Peyer's patch (tissue), 4 donors: Measurements from ENCODE around the gene CDK6. TPM values are rescaled to one million over a fixed set of nuclear protein-coding genes. Genes with fewer than 3 reads are reported as not detected.

Experiments
- DNase-seq, 3 donors: peaks; one replicate each; pipeline ENCODE4 v3.0.0-alpha.2; 2017 to 2019
- H3K27ac ChIP-seq, 4 donors: fragments of 200-600 bp; sonication (generic); one replicate each; pipeline ENCODE4 v1.5.1; 2016 to 2019
- H3K27me3 ChIP-seq, 2 donors: fragments of 200-600 bp; sonication (generic); one replicate each; pipeline ENCODE4 v1.5.1; 2019
- H3K36me3 ChIP-seq, 3 donors: fragments of 200-600 bp; sonication (generic); one replicate each; pipeline ENCODE4 v1.5.1; 2016 to 2019
- H3K4me1 ChIP-seq, 4 donors: fragments of 200-600 bp; sonication (generic); one replicate each; pipeline ENCODE4 v1.5.1; 2016 to 2019
- H3K4me3 ChIP-seq, 4 donors: fragments of 200-600 bp; sonication (generic); 1 replicate in 3 of 4; 2 replicates in 1 of 4; pipeline ENCODE4 v1.5.1; 2016 to 2019; ENCODE audit warnings: mild to moderate bottlenecking in 1 of 4
- H3K9me3 ChIP-seq, 4 donors: fragments of 200-600 bp; sonication (generic); one replicate each; pipeline ENCODE4 v1.5.1; 2016 to 2019; ENCODE audit warnings: mild to moderate bottlenecking in 1 of 4
- POLR2A ChIP-seq, 2 donors: fragments of 450-650 bp; IDR thresholded peaks; one replicate each; pipeline ENCODE4 v1.5.1; 2017; ENCODE audit warnings: antibody characterized with exemption in 2 of 2, mild to moderate bottlenecking in 2 of 2, moderate library complexity in 2 of 2
- small RNA-seq, 2 donors: library from RNA; depleted of rRNA; stranded (forward); fragments of <200 nt; gene quantifications; one replicate each; pipeline ENCODE3, GENCODE V24; 2016
- total RNA-seq, 4 donors: library from RNA; depleted of rRNA; stranded (reverse); fragments of >200 nt; gene quantifications; one replicate each; pipeline ENCODE4 v1.1.0, GENCODE V29; 2016
- TF ChIP-seq, protein P1 (sequence below), 6 experiments: fragments of 450-650 bp in 4 of 6; fragments of 200-600 bp in 2 of 6; sonication (generic) in 1 of 6; IDR thresholded peaks; one replicate each; pipeline ENCODE4 v1.5.1; 2017 to 2019; ENCODE audit warnings: antibody characterized with exemption in 6 of 6, mild to moderate bottlenecking in 3 of 6, moderate library complexity in 1 of 6

Gene CDK6
- total RNA-seq, 4 donors from 2014 or later = 25.6 to 75.1 (median 55.4) TPM

DNA sequence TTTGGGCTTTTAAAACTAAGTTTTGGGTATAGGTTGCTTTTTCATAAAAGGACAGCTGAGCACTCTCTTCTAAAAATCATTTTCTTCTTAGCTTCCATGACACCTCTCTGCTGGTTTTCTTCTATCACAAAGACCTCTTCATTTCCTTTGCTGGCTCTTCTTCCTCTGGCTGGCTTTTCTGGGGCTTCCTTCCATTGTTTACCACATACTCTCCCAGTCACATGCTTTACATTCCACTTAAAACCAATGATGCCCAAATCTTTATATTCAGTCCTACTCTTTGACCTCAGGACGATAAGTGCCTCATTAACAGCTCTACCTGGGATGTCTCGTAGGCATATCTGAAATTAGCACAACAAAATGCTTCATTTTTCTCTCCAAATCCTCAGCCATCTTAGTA lies 273.0 kb downstream of the CDK6 start:
- Histone ChIP-seq H3K36me3 (peaks cover 0 to 74% (median 0%) of the 10 kb centered on the region in 3 donors), H3K4me3 (no peak overlapping the region), H3K9me3 (no peaks in the 10 kb centered on the region), H3K4me1 (no peaks in the 10 kb centered on the region), H3K27ac (no peak overlapping the region), H3K27me3 (no peaks in the 10 kb centered on the region)
- no peak for TF ChIP-seq POLR2A (IDR thresholded peaks at IDR 0.05)
- TF ChIP-seq, protein P1, sequence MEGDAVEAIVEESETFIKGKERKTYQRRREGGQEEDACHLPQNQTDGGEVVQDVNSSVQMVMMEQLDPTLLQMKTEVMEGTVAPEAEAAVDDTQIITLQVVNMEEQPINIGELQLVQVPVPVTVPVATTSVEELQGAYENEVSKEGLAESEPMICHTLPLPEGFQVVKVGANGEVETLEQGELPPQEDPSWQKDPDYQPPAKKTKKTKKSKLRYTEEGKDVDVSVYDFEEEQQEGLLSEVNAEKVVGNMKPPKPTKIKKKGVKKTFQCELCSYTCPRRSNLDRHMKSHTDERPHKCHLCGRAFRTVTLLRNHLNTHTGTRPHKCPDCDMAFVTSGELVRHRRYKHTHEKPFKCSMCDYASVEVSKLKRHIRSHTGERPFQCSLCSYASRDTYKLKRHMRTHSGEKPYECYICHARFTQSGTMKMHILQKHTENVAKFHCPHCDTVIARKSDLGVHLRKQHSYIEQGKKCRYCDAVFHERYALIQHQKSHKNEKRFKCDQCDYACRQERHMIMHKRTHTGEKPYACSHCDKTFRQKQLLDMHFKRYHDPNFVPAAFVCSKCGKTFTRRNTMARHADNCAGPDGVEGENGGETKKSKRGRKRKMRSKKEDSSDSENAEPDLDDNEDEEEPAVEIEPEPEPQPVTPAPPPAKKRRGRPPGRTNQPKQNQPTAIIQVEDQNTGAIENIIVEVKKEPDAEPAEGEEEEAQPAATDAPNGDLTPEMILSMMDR (IDR thresholded peaks at IDR 0.05) = no peak
- no peak for DNase-seq

DNA sequence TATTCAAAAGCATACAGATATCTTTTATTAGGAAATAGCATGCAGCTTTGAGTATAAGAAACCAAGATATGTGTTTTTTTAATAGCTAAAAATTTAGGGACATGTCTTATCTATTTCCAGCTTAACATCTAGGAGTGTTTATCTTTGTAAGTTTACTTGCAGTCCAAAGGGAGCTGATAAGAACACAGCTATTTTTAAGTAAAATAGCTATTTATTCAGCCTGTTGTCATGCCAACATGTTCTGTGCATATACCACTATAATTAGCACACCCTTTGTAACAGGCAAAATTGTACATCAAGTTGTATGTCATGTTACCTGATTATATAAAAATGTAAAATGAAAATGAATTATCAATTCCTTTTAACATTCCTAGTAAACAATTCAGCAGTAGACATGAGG lies 275.8 kb downstream of the CDK6 start:
- no peak for DNase-seq
- H3K27ac ChIP-seq = no peak overlapping the region
- H3K4me1 ChIP-seq = no peaks in the 10 kb centered on the region
- H3K36me3 ChIP-seq = peaks cover 0 to 49% (median 0%) of the 10 kb centered on the region in 3 donors
- H3K9me3 ChIP-seq = no peaks in the 10 kb centered on the region
- TF ChIP-seq, protein P1 (IDR thresholded peaks at IDR 0.05) = no peak
- no peak for TF ChIP-seq POLR2A (IDR thresholded peaks at IDR 0.05)
- no peaks in the 10 kb centered on the region for H3K27me3 ChIP-seq
- no peak overlapping the region for H3K4me3 ChIP-seq

DNA sequence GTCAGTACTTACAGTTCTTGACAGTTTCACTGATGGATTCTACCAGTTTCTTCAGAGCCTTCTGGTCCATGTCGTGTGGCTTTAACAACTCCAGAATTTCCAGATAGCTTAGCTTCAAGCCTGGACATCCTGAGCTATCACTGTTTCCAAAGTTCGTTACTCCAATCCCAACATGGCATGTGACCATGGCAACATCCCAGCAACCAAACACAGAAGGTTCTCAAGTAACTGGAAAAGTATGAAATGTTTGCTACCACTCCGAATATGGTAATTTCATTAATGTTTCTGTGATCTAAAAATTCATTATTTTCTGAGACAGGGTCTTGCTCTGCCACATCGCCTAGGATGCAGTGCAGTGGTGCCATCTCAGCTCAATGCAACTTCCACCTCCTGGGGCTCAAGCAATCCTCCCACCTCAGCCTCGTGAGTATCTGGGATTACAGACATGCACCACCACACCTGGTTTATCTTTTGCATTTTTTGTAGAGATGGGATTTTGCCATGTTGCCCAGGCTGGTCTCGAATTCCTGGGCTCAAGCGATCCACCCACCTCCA lies 278.5 kb downstream of the CDK6 start:
- no peak for DNase-seq
- Histone ChIP-seq H3K4me1 (no peaks in the 10 kb centered on the region), H3K27ac (no peak overlapping the region), H3K27me3 (no peaks in the 10 kb centered on the region), H3K9me3 (no peaks in the 10 kb centered on the region), H3K4me3 (no peak overlapping the region), H3K36me3 (peaks cover 0 to 24% (median 0%) of the 10 kb centered on the region in 3 donors)
- TF ChIP-seq, protein P1 (IDR thresholded peaks at IDR 0.05) = no peak

DNA sequence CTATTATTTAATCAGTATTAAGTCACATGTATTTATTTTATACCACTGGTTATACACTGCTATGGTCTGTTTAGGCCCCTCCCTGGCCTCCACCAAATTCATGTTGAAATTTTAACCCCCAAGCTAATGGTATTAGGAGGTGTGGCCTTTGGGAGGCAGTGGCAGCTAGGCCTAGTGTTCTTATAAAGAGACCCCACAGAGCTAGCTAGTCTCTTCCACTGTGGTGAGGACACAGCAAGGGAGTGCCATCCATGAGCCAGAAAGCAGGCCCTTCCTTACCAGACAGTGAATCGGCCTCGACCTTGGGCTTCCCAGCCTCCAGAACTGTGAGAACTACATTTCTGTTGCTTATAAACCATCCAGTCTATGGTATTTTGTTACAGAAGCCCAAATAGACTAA lies 279.1 kb downstream of the CDK6 start:
- peaks cover 0 to 18% (median 0%) of the 10 kb centered on the region in 3 donors for H3K36me3 ChIP-seq
- H3K27ac ChIP-seq = no peak overlapping the region
- H3K27me3 ChIP-seq = no peaks in the 10 kb centered on the region
- TF ChIP-seq, protein P1 (IDR thresholded peaks at IDR 0.05) = no peak
- TF ChIP-seq POLR2A (IDR thresholded peaks at IDR 0.05) = no peak
- no peak for DNase-seq
- H3K9me3 ChIP-seq = no peaks in the 10 kb centered on the region
- no peaks in the 10 kb centered on the region for H3K4me1 ChIP-seq
- H3K4me3 ChIP-seq = no peak overlapping the region

Small RNA genes within 50 kb of the gene (small RNA-seq; reads per million reads assigned to genes)
- gene RNU6-10P = 0 reads per million in 2 donors

Other genes with a start within 250 kb of the CDK6 start
- 10 to 100 TPM; 19.9 to 47.0 (median 25.1) TPM for gene FAM133B, start 246.2 kb downstream of the CDK6 start, total RNA-seq